ENCODE data around the gene BCAR1.

- no peak for TF ChIP-seq CTCF (conservative IDR thresholded peaks at IDR 0.05; ENCODE audit: low read length)
- no peak for TF ChIP-seq EZH2phosphoT487 (IDR thresholded peaks at IDR 0.05; ENCODE audit: borderline replicate concordance)
Observed at GRCh38 chr16:75266738-75267630, 15.6 kb upstream of the BCAR1 start.
